Stimulated activated CD4-positive, alpha-beta T cell treated with anti-CD3 and anti-CD28 coated beads, Interleukin-1b, Interleukin-23, amount 100 ng/mL, for 48 hours (primary cell): ENCODE measurements around the gene NTRK2.
"Not testable (repeated sequence)": the region's sequence is repeated elsewhere in the genome, so short reads cannot be mapped to it uniquely, and the experiment has no call there.

ENCODE experiments used
- DNase-seq: peaks from one replicate; pipeline ENCODE4 v3.0.0-alpha.2; 2020

The NTRK2 gene

DNA sequence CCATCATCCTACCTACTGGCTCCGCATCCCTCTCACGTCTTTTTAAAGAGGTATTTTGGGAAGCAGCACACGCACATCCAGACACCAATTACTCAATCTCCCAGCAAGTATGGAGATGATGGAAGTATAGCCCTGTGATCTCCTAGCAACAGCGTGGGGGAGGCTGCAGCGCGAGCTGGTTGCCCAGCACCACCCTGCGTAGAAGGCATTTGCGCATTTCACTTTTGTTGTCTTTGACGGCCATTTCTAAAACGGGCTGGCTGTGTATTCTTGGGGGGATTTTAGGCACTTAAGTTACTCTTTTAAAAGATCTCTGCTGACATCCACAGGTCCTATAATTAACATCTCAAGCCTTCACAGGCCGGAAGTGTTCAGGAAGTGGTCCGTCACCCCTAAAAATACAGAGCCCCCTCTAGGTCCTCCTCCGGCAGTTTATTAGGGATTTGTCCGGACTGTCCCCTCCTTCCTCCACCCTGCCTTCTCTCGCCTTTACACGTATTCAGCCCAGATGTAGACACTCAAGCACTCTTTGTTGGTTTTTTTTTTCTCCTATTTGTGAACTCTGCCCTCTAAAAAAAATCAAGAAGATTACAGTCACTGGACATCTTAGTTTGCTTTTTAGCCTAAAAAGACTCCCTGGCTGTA lies 371.4 kb downstream of the NTRK2 start:
- no peak for DNase-seq

DNA sequence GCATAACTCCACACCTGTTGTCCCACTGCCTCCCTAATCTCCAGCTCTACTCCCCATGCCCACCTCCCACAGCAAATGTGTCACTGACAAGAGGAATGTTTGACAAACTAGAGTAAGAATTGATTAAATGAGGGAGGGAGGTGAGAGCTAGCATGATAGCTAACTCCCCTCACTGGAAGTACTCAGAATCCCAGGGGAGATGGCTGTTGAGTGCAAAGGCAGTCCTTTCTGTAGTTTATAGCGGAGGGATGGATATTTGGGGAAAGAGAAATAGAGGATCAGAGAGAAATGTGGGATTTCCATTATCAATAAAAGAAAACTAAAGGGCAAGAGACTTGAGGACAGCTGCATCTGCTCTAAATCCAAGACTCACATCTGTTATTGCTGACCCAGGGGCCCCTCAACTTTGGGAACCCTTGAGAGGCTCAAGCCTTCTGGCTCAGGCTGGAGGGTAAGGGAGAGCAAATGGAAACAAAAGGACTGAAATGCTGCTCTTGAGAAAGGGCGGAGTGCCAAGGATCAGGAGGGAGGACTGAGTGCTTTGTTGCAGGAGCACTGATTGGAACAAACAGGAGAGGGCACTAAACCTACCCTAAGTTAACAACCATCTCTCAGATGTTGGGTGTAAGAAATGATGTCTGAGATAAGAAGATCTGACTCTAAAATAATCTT lies 372.1 kb downstream of the NTRK2 start:
- DNase-seq, result no peak

DNA sequence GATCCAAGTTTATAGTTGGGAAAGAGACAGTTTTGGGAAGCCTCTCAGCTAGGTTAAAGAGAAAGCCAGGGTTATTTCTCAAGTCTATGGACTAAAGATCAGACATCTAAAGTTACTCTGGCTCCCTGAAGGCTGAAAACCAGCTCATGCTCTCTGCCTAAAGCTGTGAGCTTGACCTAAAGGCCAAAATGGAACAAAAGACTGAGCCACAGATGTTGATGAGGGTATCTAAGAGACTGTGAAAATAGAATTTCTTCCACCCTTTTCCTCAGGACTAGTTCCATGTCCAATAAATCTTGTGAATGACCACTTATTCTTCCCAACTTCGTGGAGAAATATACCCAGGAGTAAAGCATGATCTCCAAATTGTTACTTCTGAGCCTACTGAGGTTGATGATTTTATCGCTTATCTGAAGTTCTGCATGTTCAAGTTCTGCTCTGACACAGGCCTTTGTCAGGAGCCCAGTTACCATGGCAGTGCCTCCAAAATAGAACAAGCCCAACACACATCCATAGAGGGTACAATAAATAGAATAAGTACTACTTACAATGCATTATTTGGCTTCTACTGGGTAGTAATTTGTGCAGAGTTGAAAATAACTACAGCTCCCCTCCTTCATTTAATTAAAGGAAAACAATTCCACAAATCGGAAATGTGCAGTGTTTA lies 373.6 kb downstream of the NTRK2 start:
- DNase-seq, result no peak

DNA sequence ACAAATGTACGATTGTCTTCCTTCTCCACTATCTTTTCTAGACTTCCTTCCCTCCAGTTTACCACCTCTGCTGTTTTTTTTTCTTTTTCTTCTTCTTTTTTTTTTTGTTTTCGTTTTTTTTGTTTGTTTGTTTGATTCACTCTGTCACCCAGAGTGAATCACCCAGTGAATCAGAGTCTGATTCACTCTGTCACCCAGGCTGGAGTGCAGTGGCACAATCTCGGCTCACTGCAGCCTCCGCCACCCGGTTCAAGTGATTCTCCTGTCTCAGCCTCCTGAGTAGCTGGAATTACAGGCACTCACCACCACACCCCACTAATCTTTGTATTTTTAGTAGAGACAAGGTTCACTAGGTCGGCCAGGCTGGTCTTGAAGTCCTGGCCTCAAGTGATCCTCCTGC lies 375.7 kb downstream of the NTRK2 start:
- DNase-seq, result no peak

DNA sequence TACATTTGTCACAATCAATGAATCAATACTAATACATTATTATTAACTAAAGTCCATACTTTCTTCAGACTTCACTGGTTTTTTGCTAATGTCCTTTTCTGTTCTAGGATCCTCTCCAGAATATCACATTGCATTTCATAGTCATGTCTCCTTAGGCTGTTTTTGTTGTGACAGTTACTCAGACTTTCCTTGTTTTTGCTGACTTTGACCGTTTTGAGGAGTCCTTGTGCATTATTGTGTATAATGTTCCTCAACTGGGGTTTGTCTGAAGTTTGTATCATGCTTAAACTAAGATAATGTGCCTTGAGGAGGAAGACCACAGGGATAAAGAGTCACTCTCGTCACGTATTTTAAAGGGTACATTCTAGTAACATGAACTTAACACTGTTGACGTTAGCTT lies 376.9 kb downstream of the NTRK2 start:
- DNase-seq, result no peak

DNA sequence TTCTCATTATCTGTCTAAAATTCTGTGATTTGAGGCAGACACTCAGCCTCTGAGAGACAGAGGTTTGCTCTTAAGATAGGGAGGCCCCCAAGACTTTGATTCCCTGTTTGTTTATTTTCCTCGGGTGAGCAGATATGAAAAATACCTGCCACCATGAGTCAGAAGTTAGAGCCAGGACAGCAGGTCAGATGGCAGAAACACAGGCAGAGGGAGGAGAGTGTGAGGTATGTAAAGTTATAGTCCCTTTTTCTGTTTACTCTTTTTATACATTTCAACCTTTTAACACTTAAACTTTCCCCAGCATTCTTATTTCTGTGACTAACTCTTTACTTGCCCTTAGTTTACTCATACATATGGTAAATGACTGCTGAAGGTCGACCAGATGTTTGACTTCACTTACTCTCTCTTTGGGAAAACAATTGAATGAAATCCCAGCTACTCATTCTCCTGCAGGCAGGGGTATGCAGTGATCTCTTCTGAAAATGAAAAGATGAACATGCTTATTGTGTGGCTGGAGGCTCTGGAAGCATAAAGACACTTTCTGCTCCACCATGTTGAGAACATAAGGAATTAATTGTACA lies 383.8 kb downstream of the NTRK2 start:
- no peak for DNase-seq

DNA sequence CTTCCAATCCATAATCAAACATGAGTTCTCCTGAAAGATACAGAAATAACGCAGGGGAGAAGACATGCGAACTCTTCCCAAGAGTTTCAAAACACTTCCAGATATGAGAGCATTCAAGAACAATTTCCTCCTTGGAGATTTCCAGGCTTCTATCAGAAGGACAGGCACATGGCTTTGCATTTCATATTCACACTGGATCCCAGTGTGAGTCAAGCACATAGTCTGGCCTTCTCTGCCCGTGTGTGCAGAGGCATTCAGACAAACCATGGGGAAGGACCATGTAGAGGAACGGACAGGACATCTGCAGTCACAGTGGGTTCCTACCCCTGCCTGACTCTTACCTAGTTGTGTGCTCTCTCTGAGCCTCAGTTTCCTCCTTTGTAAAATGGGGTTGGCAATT lies 384.5 kb downstream of the NTRK2 start:
- DNase-seq, result no peak

DNA sequence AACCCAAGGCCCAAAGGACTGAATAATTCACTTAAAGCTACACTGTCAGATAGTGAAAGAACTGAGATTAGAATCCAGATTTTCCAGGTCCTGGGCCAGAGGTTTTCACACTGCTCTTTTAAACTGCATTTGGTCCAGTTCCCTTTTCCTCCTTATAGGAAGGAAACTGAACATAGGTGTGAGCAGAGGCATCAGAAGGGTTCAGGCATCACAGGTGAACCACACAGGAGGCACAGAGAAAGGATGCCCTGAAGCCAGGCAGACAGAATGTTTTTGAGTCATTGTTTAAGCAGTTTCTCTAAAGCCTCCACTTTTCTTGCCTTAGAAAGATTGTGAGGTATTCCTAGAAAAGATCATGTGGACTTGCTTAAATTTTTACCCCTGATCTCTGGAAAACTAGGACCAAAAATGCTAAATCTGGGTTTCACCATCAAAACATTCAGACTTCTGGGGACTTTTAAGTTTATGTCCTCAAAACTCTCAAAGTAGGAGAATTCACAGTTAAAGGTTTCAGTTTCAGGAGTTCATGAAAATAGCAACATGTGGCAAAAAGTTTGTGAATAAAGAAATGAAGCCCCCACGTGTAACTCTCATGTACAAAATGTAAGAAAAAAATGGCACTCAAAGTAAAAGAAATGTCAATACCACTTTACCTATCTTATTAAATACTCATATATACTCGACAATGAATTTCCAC lies 386.1 kb downstream of the NTRK2 start:
- DNase-seq, result no peak

DNA sequence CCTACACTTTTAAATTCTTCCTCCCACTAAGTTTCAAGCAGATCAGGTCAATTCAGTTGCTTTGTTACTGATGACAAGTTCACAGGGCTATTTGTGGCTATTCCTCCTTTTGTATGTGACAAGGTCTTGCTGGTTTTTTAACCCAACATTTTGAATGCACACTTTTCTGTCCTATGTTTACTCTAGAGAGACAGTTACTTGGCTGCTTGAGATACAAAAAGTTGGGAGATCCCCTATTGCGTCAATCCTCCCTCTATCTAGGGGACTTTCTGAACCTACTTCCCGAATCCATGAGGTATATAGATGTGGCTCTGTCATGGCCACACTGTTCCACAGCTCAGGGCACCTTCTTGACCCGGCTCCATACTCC lies 386.7 kb downstream of the NTRK2 start:
- no peak for DNase-seq

DNA sequence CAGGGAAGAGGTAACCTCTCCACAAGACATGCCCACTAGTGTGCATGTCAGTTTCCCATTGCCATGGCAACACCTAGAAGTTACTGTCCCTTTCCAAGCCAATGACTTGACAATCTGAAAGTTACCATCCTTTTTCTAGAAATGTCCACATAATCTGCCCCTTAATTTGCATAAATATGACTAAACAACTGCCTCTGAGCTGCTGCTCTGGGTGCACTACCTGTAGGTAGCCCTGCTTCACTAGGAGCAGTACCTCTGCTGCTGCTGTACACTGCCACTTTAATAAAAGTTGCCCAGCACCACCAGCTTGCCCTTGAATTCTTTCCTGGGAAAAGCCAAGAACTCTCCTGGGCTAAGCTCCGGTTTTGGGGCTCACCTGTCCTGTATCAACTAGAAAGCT lies 392.4 kb downstream of the NTRK2 start:
- DNase-seq, result no peak

DNA sequence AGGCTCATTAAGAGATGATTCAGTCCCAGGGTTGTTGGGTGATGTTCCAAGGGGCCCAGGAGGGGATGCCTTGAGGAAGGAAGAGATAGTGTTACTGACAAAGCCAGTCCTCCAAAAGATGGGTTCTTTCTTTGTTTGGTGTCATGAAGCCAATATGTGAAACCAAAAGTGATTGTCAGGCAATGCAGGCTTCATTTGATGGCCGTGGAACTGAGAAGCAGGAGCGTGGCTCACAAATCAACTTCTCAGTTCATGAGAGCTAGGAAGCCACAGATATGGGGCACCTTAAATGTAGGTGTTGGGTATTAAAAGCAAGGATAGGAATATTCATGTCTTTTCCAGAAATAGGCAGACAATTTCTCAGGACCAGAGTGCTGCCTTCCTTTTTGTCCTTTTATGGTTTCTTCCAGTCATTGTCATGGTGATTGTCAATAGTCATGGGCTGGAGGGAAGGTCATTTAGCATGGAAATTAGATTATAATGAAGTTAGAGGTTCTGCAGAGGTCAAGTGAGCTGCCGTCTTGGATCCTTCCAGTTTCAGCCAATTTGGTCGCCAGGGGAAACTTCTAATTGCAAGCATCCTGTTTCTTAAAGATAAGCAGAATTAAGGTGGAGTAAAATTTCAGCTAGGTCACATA lies 393.0 kb downstream of the NTRK2 start:
- no peak for DNase-seq

DNA sequence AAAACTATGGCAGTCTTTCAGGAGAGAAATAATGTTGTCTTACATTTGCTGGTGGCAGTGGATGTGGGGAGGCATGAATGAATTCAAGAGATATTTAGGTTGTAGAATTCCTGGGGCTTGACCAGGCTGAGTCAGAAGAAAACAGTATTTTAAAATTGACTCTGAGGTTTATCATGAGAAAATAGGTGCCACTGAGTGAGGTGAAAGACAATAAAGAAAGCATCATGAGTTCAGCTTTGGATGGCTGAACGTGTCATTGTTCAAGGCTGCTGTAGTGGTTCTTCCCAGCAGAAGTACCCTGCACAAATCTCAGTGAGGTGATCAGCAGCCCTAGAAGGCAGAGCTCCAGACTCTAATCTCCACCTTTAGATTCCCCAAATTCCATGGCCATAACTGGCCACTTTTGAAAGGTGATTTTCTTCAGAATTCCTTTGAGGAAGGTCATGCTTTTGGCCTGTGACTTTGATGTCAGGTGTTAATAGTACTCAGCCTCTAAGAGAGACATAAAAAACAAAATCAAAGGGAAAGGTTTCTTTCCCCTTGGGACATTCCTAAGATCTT lies 395.4 kb downstream of the NTRK2 start:
- no peak for DNase-seq

DNA sequence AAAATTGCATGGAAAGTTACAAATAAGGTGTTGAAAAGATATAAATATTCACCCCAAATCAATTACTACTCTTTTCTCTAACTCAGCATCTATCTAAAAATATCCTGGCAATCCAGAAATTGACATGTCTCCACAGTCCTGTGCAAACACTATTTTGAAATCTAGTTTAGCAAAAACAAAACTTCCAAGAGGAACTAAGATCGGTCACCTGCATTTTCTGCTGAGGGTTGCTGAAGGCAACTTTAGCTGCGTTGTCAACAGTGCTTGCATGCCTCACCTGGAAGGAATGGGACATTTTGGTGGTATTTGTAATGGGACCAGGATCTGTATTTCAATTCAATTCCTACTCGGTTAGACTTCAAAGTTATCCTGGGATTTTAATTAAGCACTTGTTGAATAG lies 398.3 kb downstream of the NTRK2 start:
- no peak for DNase-seq

DNA sequence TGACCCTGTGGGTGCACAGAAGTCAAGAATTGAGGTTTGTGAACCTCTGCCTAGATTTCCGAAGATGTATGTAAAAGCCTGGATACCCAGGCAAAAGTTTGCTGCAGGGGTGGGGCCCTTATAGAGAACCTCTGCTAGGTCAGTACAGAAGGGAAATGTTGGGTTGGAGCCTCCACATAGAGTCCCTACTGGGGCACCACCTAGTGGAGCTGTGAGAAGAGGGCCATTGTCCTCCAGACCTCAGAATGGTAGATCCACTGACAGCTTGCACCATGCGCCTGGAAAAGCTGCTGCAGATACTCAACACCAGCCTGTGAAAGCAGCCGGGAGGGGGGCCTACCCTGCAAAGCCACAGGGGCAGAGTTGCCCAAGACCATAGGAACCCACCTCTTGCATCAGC lies 399.9 kb downstream of the NTRK2 start:
- DNase-seq, result not testable (repeated sequence)
